GM21825 (cell line): ENCODE data around the gene SHFL.

Experiments used
- ATAC-seq: cut with Tn5 transposase; IDR thresholded peaks from one replicate; pipeline ENCODE4 v1.9.1; 2021; ENCODE audit warnings: mild to moderate bottlenecking, moderate library complexity; ENCODE audit not compliant: unreplicated experiment

The SHFL gene

GRCh38 chr19:10085641-10086590 lies at the start of gene SHFL:
TSS of gene SHFL (plus strand) at chr19:10086317. CDS start at chr19:10086428, 111 bp downstream.
- ATAC-seq, result peak; percentile 81

- ATAC-seq, result no peak
Measured at GRCh38 chr19:10036601-10037071, 49.5 kb upstream of the SHFL start.

- no peak for ATAC-seq
Measured at GRCh38 chr19:10037367-10037766, 48.8 kb upstream of the SHFL start.

- ATAC-seq, result no peak
Measured at GRCh38 chr19:10037809-10038208, 48.3 kb upstream of the SHFL start.

- no peak for ATAC-seq
Measured at GRCh38 chr19:10043286-10043927, 42.7 kb upstream of the SHFL start.

- ATAC-seq, result no peak
Measured at GRCh38 chr19:10044390-10044789, 41.7 kb upstream of the SHFL start.

GRCh38 chr19:10045371-10045770 lies 40.7 kb upstream of the SHFL start:
- ATAC-seq, result no peak

- no peak for ATAC-seq
Measured at GRCh38 chr19:10049626-10050025, 36.5 kb upstream of the SHFL start.

GRCh38 chr19:10052602-10053360 lies 33.3 kb upstream of the SHFL start:
- ATAC-seq, result no peak

- ATAC-seq, result no peak
Measured at GRCh38 chr19:10061717-10062310, 24.3 kb upstream of the SHFL start.

- ATAC-seq, result no peak
Measured at GRCh38 chr19:10068205-10068604, 17.9 kb upstream of the SHFL start.

- no peak for ATAC-seq
Measured at GRCh38 chr19:10069046-10069445, 17.1 kb upstream of the SHFL start.

GRCh38 chr19:10070730-10071446 lies 15.2 kb upstream of the SHFL start:
- no peak for ATAC-seq

- ATAC-seq, result no peak
Measured at GRCh38 chr19:10074153-10074552, 12.0 kb upstream of the SHFL start.

GRCh38 chr19:10076535-10076934 lies 9.6 kb upstream of the SHFL start:
- ATAC-seq, result no peak

- no peak for ATAC-seq
Measured at GRCh38 chr19:10078329-10078728, 7.8 kb upstream of the SHFL start.

GRCh38 chr19:10079031-10079453 lies 7.1 kb upstream of the SHFL start:
- no peak for ATAC-seq

GRCh38 chr19:10083911-10084310 lies 2.2 kb upstream of the SHFL start:
- no peak for ATAC-seq

GRCh38 chr19:10084803-10085202 lies 1.3 kb upstream of the SHFL start:
- ATAC-seq, result no peak

GRCh38 chr19:10086591-10087192 lies 575 bp downstream of the SHFL start:
- no peak for ATAC-seq
